ENCODE measurements around the gene TLR4. TPM values are rescaled to one million over a fixed set of nuclear protein-coding genes. Genes with fewer than 3 reads are reported as not detected.
A peak's percentile ranks its signal among the peaks of the same experiment; 100 is the strongest.

TLR4 gene
- total and polyA plus RNA-seq, 4 donors: 4.5 to 41.6 (median 25.9) TPM

GRCh38 chr9:117709936-117710335 lies 5.7 kb downstream of the TLR4 start:
- no peak for DNase-seq
- peaks cover 0 to 10% (median 3%) of the 10 kb centered on the region in 4 donors for H3K36me3 ChIP-seq (ENCODE audit: control insufficient read depth in 4 of 4, insufficient read depth in 4 of 4, low read length in 4 of 4)
- WGBS, 2 donors: 96 to 97% methylated on average over 2 of the region's 2 CpGs
- no peak for ATAC-seq (ENCODE audit: insufficient read depth, low FRiP score)
- H3K9ac ChIP-seq (ENCODE audit: insufficient read depth in 1 of 2, low read length in 2 of 2): no peak overlapping the region
- peaks cover 0 to 3% (median 0%) of the 10 kb centered on the region in 5 donors for H3K4me1 ChIP-seq (ENCODE audit: control insufficient read depth in 5 of 5, insufficient read depth in 5 of 5, low read length in 5 of 5)
- TF ChIP-seq CTCF (IDR thresholded peaks at IDR 0.05; ENCODE audit: control extremely low read depth, extremely low read depth): no peak
- H3K9me3 ChIP-seq (ENCODE audit: control insufficient read depth in 4 of 4, insufficient read depth in 3 of 4, low read length in 3 of 4): no peaks in the 10 kb centered on the region
- H3K4me3 ChIP-seq: no peak overlapping the region
- no peak overlapping the region for H3K27ac ChIP-seq (ENCODE audit: low read depth in 1 of 2, low read length in 1 of 2)
- H3K27me3 ChIP-seq (ENCODE audit: control insufficient read depth in 3 of 3, insufficient read depth in 3 of 3, low read length in 2 of 3): no peaks in the 10 kb centered on the region

- Histone ChIP-seq H3K4me1 (ENCODE audit: control insufficient read depth in 5 of 5, insufficient read depth in 5 of 5, low read length in 5 of 5) (peaks cover 0 to 9% (median 0%) of the 10 kb centered on the region in 5 donors), H3K27ac (ENCODE audit: low read depth in 1 of 2, low read length in 1 of 2) (no peak overlapping the region), H3K9me3 (ENCODE audit: control insufficient read depth in 4 of 4, insufficient read depth in 3 of 4, low read length in 3 of 4) (no peaks in the 10 kb centered on the region), H3K9ac (ENCODE audit: insufficient read depth in 1 of 2, low read length in 2 of 2) (no peak overlapping the region), H3K36me3 (ENCODE audit: control insufficient read depth in 4 of 4, insufficient read depth in 4 of 4, low read length in 4 of 4) (peaks cover 0 to 10% (median 3%) of the 10 kb centered on the region in 4 donors), H3K4me3 (no peak overlapping the region), H3K27me3 (ENCODE audit: control insufficient read depth in 3 of 3, insufficient read depth in 3 of 3, low read length in 2 of 3) (no peaks in the 10 kb centered on the region)
- no peak for ATAC-seq (ENCODE audit: insufficient read depth, low FRiP score)
- WGBS, 2 donors: 85 to 87% methylated on average over 6 of the region's 6 CpGs
- no peak for TF ChIP-seq CTCF (IDR thresholded peaks at IDR 0.05; ENCODE audit: control extremely low read depth, extremely low read depth)
- DNase-seq: no peak
These were observed 10.1 kb downstream of the TLR4 start for GRCh38 chr9:117714282-117714681.

GRCh38 chr9:117715411-117715989 lies 11.3 kb downstream of the TLR4 start:
- ATAC-seq (ENCODE audit: insufficient read depth, low FRiP score): no peak
- no peak for DNase-seq
- Histone ChIP-seq H3K27ac (ENCODE audit: low read depth in 1 of 2, low read length in 1 of 2) (peak overlapping the region in 1 of 2 donors; percentile 53), H3K4me3 (no peak overlapping the region), H3K36me3 (ENCODE audit: control insufficient read depth in 4 of 4, insufficient read depth in 4 of 4, low read length in 4 of 4) (peaks cover 0 to 10% (median 3%) of the 10 kb centered on the region in 4 donors), H3K27me3 (ENCODE audit: control insufficient read depth in 3 of 3, insufficient read depth in 3 of 3, low read length in 2 of 3) (no peaks in the 10 kb centered on the region), H3K4me1 (ENCODE audit: control insufficient read depth in 5 of 5, insufficient read depth in 5 of 5, low read length in 5 of 5) (peaks cover 0 to 16% (median 0%) of the 10 kb centered on the region in 5 donors), H3K9me3 (ENCODE audit: control insufficient read depth in 4 of 4, insufficient read depth in 3 of 4, low read length in 3 of 4) (no peaks in the 10 kb centered on the region), H3K9ac (ENCODE audit: insufficient read depth in 1 of 2, low read length in 2 of 2) (no peak overlapping the region)
- no peak for TF ChIP-seq CTCF (IDR thresholded peaks at IDR 0.05; ENCODE audit: control extremely low read depth, extremely low read depth)
- 41 to 42% methylated on average over 5 of the region's 5 CpGs for WGBS, 2 donors

- no peak for ATAC-seq (ENCODE audit: insufficient read depth, low FRiP score)
- Histone ChIP-seq H3K9ac (ENCODE audit: insufficient read depth in 1 of 2, low read length in 2 of 2) (no peak overlapping the region), H3K9me3 (ENCODE audit: control insufficient read depth in 4 of 4, insufficient read depth in 3 of 4, low read length in 3 of 4) (no peaks in the 10 kb centered on the region), H3K27ac (ENCODE audit: low read depth in 1 of 2, low read length in 1 of 2) (no peak overlapping the region), H3K36me3 (ENCODE audit: control insufficient read depth in 4 of 4, insufficient read depth in 4 of 4, low read length in 4 of 4) (peaks cover 0 to 9% (median 2%) of the 10 kb centered on the region in 4 donors), H3K4me3 (no peak overlapping the region), H3K4me1 (ENCODE audit: control insufficient read depth in 5 of 5, insufficient read depth in 5 of 5, low read length in 5 of 5) (peaks cover 0 to 24% (median 0%) of the 10 kb centered on the region in 5 donors), H3K27me3 (ENCODE audit: control insufficient read depth in 3 of 3, insufficient read depth in 3 of 3, low read length in 2 of 3) (no peaks in the 10 kb centered on the region)
- DNase-seq: peak in 1 of 3 donors; percentile 25
- no peak for TF ChIP-seq CTCF (IDR thresholded peaks at IDR 0.05; ENCODE audit: control extremely low read depth, extremely low read depth)
These were observed 13.9 kb downstream of the TLR4 start for GRCh38 chr9:117718085-117718484.
